H9 (cell line): ENCODE measurements around the gene RWDD4. TPM values are rescaled to one million over a fixed set of nuclear protein-coding genes. Genes with fewer than 3 reads are reported as not detected.

Source experiments
- DNase-seq: peaks from one replicate; pipeline ENCODE4 v3.0.0-alpha.2; 2017
- H2AFZ ChIP-seq: one replicate; pipeline ENCODE4 v1.6.1; 2013; ENCODE audit warnings: mild to moderate bottlenecking, low read length, control low read depth, moderate library complexity
- H2AK5ac ChIP-seq: 2 replicates; pipeline ENCODE4 v1.6.1; 2013; ENCODE audit warnings: low read length, control low read depth, mixed read lengths; ENCODE audit not compliant: insufficient read length
- H2BK120ac ChIP-seq: one replicate; pipeline ENCODE4 v1.6.1; 2013; ENCODE audit warnings: low read depth, mild to moderate bottlenecking, low read length, control low read depth, inconsistent platforms; ENCODE audit not compliant: poor library complexity, severe bottlenecking
- H2BK12ac ChIP-seq: 2 replicates; pipeline ENCODE4 v1.6.1; 2013; ENCODE audit warnings: low read length, control low read depth, mixed read lengths, low read depth; ENCODE audit not compliant: insufficient read length
- H2BK15ac ChIP-seq: 2 replicates; pipeline ENCODE4 v1.6.1; 2013; ENCODE audit warnings: low read depth, low read length, control low read depth
- H2BK20ac ChIP-seq: one replicate; pipeline ENCODE4 v1.6.1; 2013; ENCODE audit warnings: low read depth, mild to moderate bottlenecking, low read length, control low read depth, inconsistent platforms; ENCODE audit not compliant: poor library complexity, severe bottlenecking
- H2BK5ac ChIP-seq: 2 replicates; pipeline ENCODE4 v1.6.1; 2013; ENCODE audit warnings: low read length, control low read depth, mixed read lengths; ENCODE audit not compliant: insufficient read length
- H3K14ac ChIP-seq: 2 replicates; pipeline ENCODE4 v1.6.1; 2013; ENCODE audit warnings: low read length, control low read depth; ENCODE audit not compliant: insufficient read depth
- H3K18ac ChIP-seq: 2 replicates; pipeline ENCODE4 v1.6.1; 2013; ENCODE audit warnings: low read depth, mild to moderate bottlenecking, mixed read lengths, low read length, control low read depth; ENCODE audit not compliant: insufficient read length
- H3K23ac ChIP-seq: 2 replicates; pipeline ENCODE4 v1.6.1; 2013; ENCODE audit warnings: low read length, control low read depth, mixed read lengths, low read depth; ENCODE audit not compliant: insufficient read length
- H3K23me2 ChIP-seq: 2 replicates; pipeline ENCODE4 v1.6.1; 2013; ENCODE audit warnings: low read depth, mild to moderate bottlenecking, mixed read lengths, low read length, control low read depth; ENCODE audit not compliant: insufficient read length, poor library complexity, severe bottlenecking
- H3K27ac ChIP-seq: 2 replicates; pipeline ENCODE4 v1.5.1; 2013; ENCODE audit warnings: low read length, control low read depth, mixed read lengths, low read depth; ENCODE audit not compliant: insufficient read length
- H3K27me3 ChIP-seq: 2 replicates; pipeline ENCODE4 v1.6.1; 2013; ENCODE audit warnings: low read length, control low read depth, inconsistent platforms; ENCODE audit not compliant: insufficient read depth
- H3K4ac ChIP-seq: 2 replicates; pipeline ENCODE4 v1.6.1; 2013; ENCODE audit warnings: low read depth, mild to moderate bottlenecking, control low read depth, inconsistent platforms, low read length, moderate library complexity
- H3K4me1 ChIP-seq: 2 replicates; pipeline ENCODE4 v1.6.1; 2013; ENCODE audit warnings: low read length, control low read depth, inconsistent platforms; ENCODE audit not compliant: insufficient read depth
- H3K4me2 ChIP-seq: 2 replicates; pipeline ENCODE4 v1.6.1; 2013; ENCODE audit warnings: low read length, control low read depth, mixed read lengths; ENCODE audit not compliant: insufficient read length, insufficient read depth
- H3K56ac ChIP-seq: 2 replicates; pipeline ENCODE4 v1.6.1; 2013; ENCODE audit warnings: low read depth, mild to moderate bottlenecking, mixed read lengths, low read length, control low read depth; ENCODE audit not compliant: insufficient read length
- H3K79me1 ChIP-seq: 2 replicates; pipeline ENCODE4 v1.6.1; 2013; ENCODE audit warnings: low read depth, mild to moderate bottlenecking, moderate library complexity, low read length, control low read depth, inconsistent platforms; ENCODE audit not compliant: insufficient read depth, poor library complexity, severe bottlenecking
- H3K79me2 ChIP-seq: 2 replicates; pipeline ENCODE4 v1.6.1; 2013; ENCODE audit warnings: low read length, control low read depth, inconsistent platforms; ENCODE audit not compliant: insufficient read depth
- H3K9ac ChIP-seq: 2 replicates; pipeline ENCODE4 v1.6.1; 2013; ENCODE audit warnings: low read length, control low read depth, mixed read lengths; ENCODE audit not compliant: insufficient read length; ENCODE audit errors: extremely low read depth
- H3K9me3 ChIP-seq: one replicate; pipeline ENCODE4 v1.6.1; 2013; ENCODE audit warnings: low read depth, low read length, inconsistent platforms; ENCODE audit not compliant: control insufficient read depth
- H3T11ph ChIP-seq: one replicate; pipeline ENCODE4 v1.6.1; 2013; ENCODE audit warnings: mild to moderate bottlenecking, low read length, control low read depth, inconsistent platforms
- H4K20me1 ChIP-seq: one replicate; pipeline ENCODE4 v1.6.1; 2013; ENCODE audit not compliant: control insufficient read depth, insufficient read length, insufficient read depth
- H4K5ac ChIP-seq: 2 replicates; pipeline ENCODE4 v1.6.1; 2013; ENCODE audit warnings: low read depth, mild to moderate bottlenecking, mixed read lengths, low read length, control low read depth; ENCODE audit not compliant: insufficient read length
- H4K8ac ChIP-seq: replicated peaks from 2 replicates; pipeline ENCODE4 v1.6.1; 2013; ENCODE audit warnings: low read length, control low read depth, mixed read lengths, low read depth; ENCODE audit not compliant: insufficient read length
- H4K91ac ChIP-seq: 2 replicates; pipeline ENCODE4 v1.6.1; 2013; ENCODE audit warnings: low read depth, mild to moderate bottlenecking, moderate library complexity, mixed read lengths, low read length, control low read depth; ENCODE audit not compliant: insufficient read length
- H3K27ac Mint-ChIP-seq, 3 experiments: 2 replicates in 2 of 3; 3 replicates in 1 of 3; pipeline ENCODE4 v1.8.0; 2020 to 2021; ENCODE audit warnings: mixed read lengths in 3 of 3, mild to moderate bottlenecking in 1 of 3, moderate library complexity in 1 of 3
- H3K27me3 Mint-ChIP-seq: 2 replicates; pipeline ENCODE4 v1.8.0; 2021; ENCODE audit warnings: low read depth, mild to moderate bottlenecking, moderate library complexity, mixed read lengths
- H3K36me3 Mint-ChIP-seq, 3 experiments: 2 replicates in 2 of 3; 3 replicates in 1 of 3; pipeline ENCODE4 v1.8.0; 2020 to 2021; ENCODE audit warnings: low read depth in 3 of 3, mixed read lengths in 3 of 3; ENCODE audit not compliant: insufficient read depth in 1 of 3
- H3K4me1 Mint-ChIP-seq, 2 experiments: 2 replicates each; pipeline ENCODE4 v1.8.0; 2020; ENCODE audit warnings: mixed read lengths in 2 of 2
- H3K4me3 Mint-ChIP-seq, 2 experiments: 2 replicates in 1 of 2; 3 replicates in 1 of 2; pipeline ENCODE4 v1.8.0; 2020 to 2021; ENCODE audit warnings: mild to moderate bottlenecking in 2 of 2, mixed read lengths in 2 of 2, moderate library complexity in 1 of 2
- H3K9me3 Mint-ChIP-seq, 2 experiments: 2 replicates in 1 of 2; 3 replicates in 1 of 2; pipeline ENCODE4 v1.8.0; 2020; ENCODE audit warnings: mild to moderate bottlenecking in 2 of 2, mixed read lengths in 2 of 2, moderate library complexity in 1 of 2
- CTCF ChIP-seq: fragments of 200-600 bp; sonication (generic); conservative IDR thresholded peaks from 3 replicates; pipeline ENCODE4 v1.8.0; 2021; ENCODE audit warnings: antibody characterized with exemption, mild to moderate bottlenecking
- total RNA-seq: library from RNA; stranded (reverse); gene quantifications from 2 replicates; pipeline ENCODE4 v1.2.1, GENCODE V29; 2021

The RWDD4 gene
- total RNA-seq, 1 experiment from 2014 or later, result 17.8 TPM

GRCh38 chr4:183599284-183599683 lies 59.7 kb downstream of the RWDD4 start:
- no peak overlapping the region for H2AK5ac ChIP-seq

More at GRCh38 chr4:183599284-183599683, 59.7 kb downstream of the RWDD4 start:
- no peaks in the 10 kb centered on the region; the same call in 1 of the 2 replicates for H3K27me3 Mint-ChIP-seq
- H2BK15ac ChIP-seq, result no peak overlapping the region
- no peak overlapping the region for H3K14ac ChIP-seq
- no peak overlapping the region for H2BK120ac ChIP-seq
- H3K27ac ChIP-seq, result no peak overlapping the region
- H4K91ac ChIP-seq, result no peak overlapping the region
- H3K4me3 Mint-ChIP-seq, result no peak overlapping the region
- H3K4me1 Mint-ChIP-seq, result peaks cover 2 to 6% of the 10 kb centered on the region in 2 experiments
- no peaks in the 10 kb centered on the region for H3K36me3 Mint-ChIP-seq
- no peak overlapping the region for H2BK12ac ChIP-seq
- H4K20me1 ChIP-seq, result no peaks in the 10 kb centered on the region
- H3K79me1 ChIP-seq, result no peaks in the 10 kb centered on the region
- no peak overlapping the region for H3K23ac ChIP-seq
- no peak overlapping the region for H3K56ac ChIP-seq
- H4K8ac ChIP-seq, result no peak overlapping the region
- no peak for DNase-seq
- no peak for TF ChIP-seq CTCF
- no peak overlapping the region for H2AFZ ChIP-seq
- H3K4me2 ChIP-seq, result no peak overlapping the region
- H3K27ac Mint-ChIP-seq, result no peak overlapping the region
- no peak overlapping the region for H4K5ac ChIP-seq
- no peaks in the 10 kb centered on the region; a peak in 3 of 5 replicates for H3K9me3 Mint-ChIP-seq
- no peak overlapping the region for H2BK20ac ChIP-seq
- no peak overlapping the region for H3K9ac ChIP-seq
- H3K18ac ChIP-seq, result no peak overlapping the region
- H3K4me1 ChIP-seq, result no peaks in the 10 kb centered on the region
- no peak overlapping the region for H2BK5ac ChIP-seq
- H3K9me3 ChIP-seq, result no peaks in the 10 kb centered on the region
- H3K27me3 ChIP-seq, result no peaks in the 10 kb centered on the region
- H3T11ph ChIP-seq, result no peak overlapping the region
- no peaks in the 10 kb centered on the region for H3K23me2 ChIP-seq
- H3K79me2 ChIP-seq, result no peaks in the 10 kb centered on the region
- H3K4ac ChIP-seq, result no peak overlapping the region
